Neural cell (in vitro differentiated cells): ENCODE data around the gene DUSP28. TPM values are rescaled to one million over a fixed set of nuclear protein-coding genes. Genes with fewer than 3 reads are reported as not detected.

Source experiments
- H2AFZ ChIP-seq: fragments of 200-600, 300-800 bp; sonication (generic), shearing (Covaris generic); 2 replicates; pipeline ENCODE4 v1.6.0; 2014; ENCODE audit warnings: low read depth, mild to moderate bottlenecking, antibody characterized with exemption, low read length, moderate library complexity
- H3F3A ChIP-seq: fragments of 200-600 bp; shearing (Covaris generic); 2 replicates; pipeline ENCODE4 v1.6.1; 2016; ENCODE audit warnings: mild to moderate bottlenecking, moderate library complexity, mixed read lengths, antibody characterized with exemption, low read length; ENCODE audit not compliant: insufficient read depth, poor library complexity, severe bottlenecking
- H3K27ac ChIP-seq: fragments of 200-600, 300-800 bp; sonication (generic), shearing (Covaris generic); 2 replicates; pipeline ENCODE4 v1.5.1; 2014; ENCODE audit warnings: mild to moderate bottlenecking, low read length, moderate library complexity
- H3K27me3 ChIP-seq: fragments of 300-800, 200-600 bp; sonication (generic), shearing (Covaris generic); 2 replicates; pipeline ENCODE4 v1.6.0; 2014; ENCODE audit warnings: mild to moderate bottlenecking, low read depth, low read length, moderate library complexity; ENCODE audit not compliant: insufficient read depth
- H3K36me3 ChIP-seq: fragments of 300-800, 200-600 bp; sonication (generic), shearing (Covaris generic); 2 replicates; pipeline ENCODE4 v1.5.1; 2014; ENCODE audit warnings: mild to moderate bottlenecking, antibody characterized with exemption, low read length, moderate library complexity; ENCODE audit not compliant: insufficient read depth
- H3K4me2 ChIP-seq: fragments of 300-800, 200-600 bp; sonication (generic), shearing (Covaris generic); 2 replicates; pipeline ENCODE4 v1.6.0; 2014; ENCODE audit warnings: mild to moderate bottlenecking, low read length
- H3K4me3 ChIP-seq: fragments of 300-800, 200-600 bp; sonication (generic), shearing (Covaris generic); 2 replicates; pipeline ENCODE4 v1.5.1; 2014; ENCODE audit warnings: mild to moderate bottlenecking, low read length, moderate library complexity
- H3K79me2 ChIP-seq: fragments of 200-600 bp; shearing (Covaris generic); replicated peaks from 2 replicates; pipeline ENCODE4 v1.6.0; 2014; ENCODE audit warnings: mild to moderate bottlenecking, low read length, moderate library complexity; ENCODE audit not compliant: insufficient read depth
- H3K9ac ChIP-seq: fragments of 300-800, 200-600 bp; sonication (generic), shearing (Covaris generic); 2 replicates; pipeline ENCODE4 v1.6.1; 2016; ENCODE audit warnings: mild to moderate bottlenecking, low read length, mixed read lengths
- H3K9me2 ChIP-seq: fragments of 200-600 bp; shearing (Covaris generic); 2 replicates; pipeline ENCODE4 v1.6.1; 2016; ENCODE audit warnings: mild to moderate bottlenecking, low read length, mixed read lengths; ENCODE audit not compliant: insufficient read depth
- H3K9me3 ChIP-seq: fragments of 200-600, 300-800 bp; sonication (generic), shearing (Covaris generic); 2 replicates; pipeline ENCODE4 v1.6.1; 2016; ENCODE audit warnings: mild to moderate bottlenecking, mixed run types, low read length, moderate library complexity, mixed read lengths
- H4K20me1 ChIP-seq: fragments of 200-600 bp; shearing (Covaris generic); 2 replicates; pipeline ENCODE4 v1.6.1; 2016; ENCODE audit warnings: mild to moderate bottlenecking, mixed run types; ENCODE audit not compliant: insufficient read depth
- CTCF ChIP-seq: fragments of 450-650 bp; IDR thresholded peaks from 2 replicates; pipeline ENCODE4 v1.5.1; 2014; ENCODE audit warnings: antibody characterized with exemption, mild to moderate bottlenecking, moderate library complexity; ENCODE audit not compliant: poor library complexity, severe bottlenecking
- EP300 ChIP-seq: fragments of 450-650 bp; conservative IDR thresholded peaks from 2 replicates; pipeline ENCODE4 v1.6.1; 2014; ENCODE audit warnings: antibody characterized with exemption, mild to moderate bottlenecking, moderate library complexity; ENCODE audit not compliant: poor library complexity, severe bottlenecking
- EZH2 ChIP-seq: fragments of 200-600, 300-800 bp; shearing (Covaris generic), sonication (generic); IDR thresholded peaks from 2 replicates; pipeline ENCODE4 v1.6.1; 2014; ENCODE audit warnings: antibody characterized with exemption, low read length, borderline replicate concordance, mild to moderate bottlenecking; ENCODE audit not compliant: insufficient read depth, poor library complexity, severe bottlenecking
- MXI1 ChIP-seq: fragments of 450-650 bp; conservative IDR thresholded peaks from 2 replicates; pipeline ENCODE4 v1.6.1; 2014; ENCODE audit warnings: antibody characterized with exemption, mild to moderate bottlenecking; ENCODE audit not compliant: poor library complexity, severe bottlenecking
- POLR2AphosphoS5 ChIP-seq: IDR thresholded peaks from 2 replicates; pipeline ENCODE4 v1.6.1; 2012
- RAD21 ChIP-seq: fragments of 450-650 bp; conservative IDR thresholded peaks from 2 replicates; pipeline ENCODE4 v1.6.1; 2014; ENCODE audit warnings: antibody characterized with exemption, mild to moderate bottlenecking, moderate library complexity
- REST ChIP-seq: IDR thresholded peaks from 2 replicates; pipeline ENCODE4 v1.6.1; 2012; ENCODE audit warnings: borderline replicate concordance
- SMC3 ChIP-seq: fragments of 450-650 bp; conservative IDR thresholded peaks from 2 replicates; pipeline ENCODE4 v1.6.1; 2014; ENCODE audit warnings: antibody characterized with exemption, mild to moderate bottlenecking, moderate library complexity; ENCODE audit not compliant: poor library complexity
- TAF1 ChIP-seq: IDR thresholded peaks from 2 replicates; pipeline ENCODE4 v1.6.1; 2012; ENCODE audit warnings: low read depth
- polyA plus RNA-seq: library from polyadenylated mRNA; depleted of rRNA; stranded (reverse); fragments of >200 nt; gene quantifications from 2 replicates; pipeline ENCODE4 v1.2.3, GENCODE V29; 2014

Gene DUSP28
- polyA plus RNA-seq, 1 donor from 2014 or later: 26.6 TPM

- peaks cover 11% of the 10 kb centered on the region for H3K27me3 ChIP-seq
- H3F3A ChIP-seq: no peaks in the 10 kb centered on the region
- no peaks in the 10 kb centered on the region for H3K36me3 ChIP-seq
- no peak overlapping the region for H3K4me2 ChIP-seq
- no peak for TF ChIP-seq MXI1
- TF ChIP-seq CTCF: no peak
- no peak for TF ChIP-seq SMC3
- no peak for TF ChIP-seq EZH2
- TF ChIP-seq EP300: no peak
- no peak for TF ChIP-seq TAF1
- no peak for TF ChIP-seq REST
- no peak for TF ChIP-seq RAD21
- TF ChIP-seq POLR2AphosphoS5: no peak
- no peak overlapping the region for H3K4me3 ChIP-seq
- no peaks in the 10 kb centered on the region for H3K9me2 ChIP-seq
- no peaks in the 10 kb centered on the region for H4K20me1 ChIP-seq
- H3K79me2 ChIP-seq: no peaks in the 10 kb centered on the region
- H3K9me3 ChIP-seq: peaks cover 2% of the 10 kb centered on the region
- H3K9ac ChIP-seq: no peak overlapping the region
- H2AFZ ChIP-seq: no peak overlapping the region
- no peak overlapping the region for H3K27ac ChIP-seq
These were observed 40.6 kb upstream of the DUSP28 start for GRCh38 chr2:240519396-240520129.

GRCh38 chr2:240520130-240520973 lies 39.8 kb upstream of the DUSP28 start:
- peaks cover 11% of the 10 kb centered on the region for H3K27me3 ChIP-seq
- H3K36me3 ChIP-seq: peaks cover 2% of the 10 kb centered on the region
- H3K9ac ChIP-seq: no peak overlapping the region
- no peaks in the 10 kb centered on the region for H4K20me1 ChIP-seq
- H3K27ac ChIP-seq: no peak overlapping the region
- no peak overlapping the region for H2AFZ ChIP-seq
- TF ChIP-seq MXI1: no peak
- no peak for TF ChIP-seq CTCF
- TF ChIP-seq RAD21: no peak
- no peak for TF ChIP-seq REST
- TF ChIP-seq POLR2AphosphoS5: no peak
- TF ChIP-seq SMC3: no peak
- TF ChIP-seq EZH2: no peak
- TF ChIP-seq EP300: no peak
- no peak for TF ChIP-seq TAF1
- H3K9me2 ChIP-seq: no peaks in the 10 kb centered on the region
- no peak overlapping the region for H3K4me2 ChIP-seq
- peaks cover 5% of the 10 kb centered on the region for H3K9me3 ChIP-seq
- peak overlapping the region; percentile 34 for H3K4me3 ChIP-seq
- H3K79me2 ChIP-seq: no peaks in the 10 kb centered on the region
- no peaks in the 10 kb centered on the region for H3F3A ChIP-seq
